Mesothelial cell of epicardium (in vitro differentiated cells): Measurements from ENCODE around the gene DMBT1. TPM values are rescaled to one million over a fixed set of nuclear protein-coding genes. Genes with fewer than 3 reads are reported as not detected.

Experiments used
- DNase-seq, 2 experiments: peaks; one replicate each; pipeline ENCODE4 v3.0.0; 2021; ENCODE audit warnings: low spot score in 2 of 2; ENCODE audit not compliant: unreplicated experiment in 2 of 2
- H3K27ac Mint-ChIP-seq: 2 replicates; pipeline ENCODE4 v1.8.0; 2021; ENCODE audit warnings: mixed read lengths
- H3K27me3 Mint-ChIP-seq: 2 replicates; pipeline ENCODE4 v1.8.0; 2021; ENCODE audit warnings: low read depth, mixed read lengths
- H3K36me3 Mint-ChIP-seq: 2 replicates; pipeline ENCODE4 v1.8.0; 2021; ENCODE audit warnings: mixed read lengths
- H3K4me1 Mint-ChIP-seq: 2 replicates; pipeline ENCODE4 v1.8.0; 2021; ENCODE audit warnings: mixed read lengths
- H3K4me3 Mint-ChIP-seq: 2 replicates; pipeline ENCODE4 v1.8.0; 2021; ENCODE audit warnings: mild to moderate bottlenecking, moderate library complexity, mixed read lengths
- H3K9me3 Mint-ChIP-seq: 2 replicates; pipeline ENCODE4 v1.8.0; 2021; ENCODE audit warnings: mixed read lengths
- total RNA-seq: library from RNA; stranded (reverse); gene quantifications from 3 replicates; pipeline ENCODE4 v1.2.1, GENCODE V29; 2021
- TF ChIP-seq, protein P1 (sequence below): fragments of 200-600 bp; sonication (generic); IDR thresholded peaks from one replicate; pipeline ENCODE4 v1.5.0; 2021; ENCODE audit warnings: antibody characterized with exemption; ENCODE audit not compliant: unreplicated experiment

DMBT1 gene
- total RNA-seq: 0.05 TPM in 1 of 3 replicates, not detected in the others

DNA sequence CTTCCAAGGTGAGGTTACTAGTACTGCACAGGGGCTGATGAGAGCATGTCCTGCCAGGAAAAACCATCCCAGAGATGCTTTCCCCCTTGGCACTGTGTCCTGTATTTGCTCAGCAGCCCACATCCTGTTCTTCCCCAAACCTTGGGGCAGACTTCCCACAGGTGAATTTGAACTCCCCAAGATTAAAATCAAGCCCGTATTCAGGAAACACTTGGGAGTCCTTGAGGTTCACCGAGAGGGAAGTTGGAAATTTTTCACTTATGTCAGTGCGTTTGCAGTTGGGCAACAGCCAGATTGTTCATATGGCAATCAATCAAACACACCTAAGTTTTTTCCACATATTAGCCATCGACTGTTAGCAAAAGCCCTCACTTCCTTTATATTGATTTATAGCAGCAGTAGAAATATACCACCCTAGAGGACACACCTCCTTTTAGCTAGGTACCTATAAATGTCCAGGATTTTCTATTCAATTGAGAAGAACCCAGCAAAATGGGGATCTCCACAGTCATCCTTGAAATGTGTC, at the start of gene DMBT1:
TSS of gene DMBT1 (plus strand) at position 476 of the 526 bp plus-strand sequence. CDS start at position 493, 17 bp downstream.
- TF ChIP-seq, protein P1, sequence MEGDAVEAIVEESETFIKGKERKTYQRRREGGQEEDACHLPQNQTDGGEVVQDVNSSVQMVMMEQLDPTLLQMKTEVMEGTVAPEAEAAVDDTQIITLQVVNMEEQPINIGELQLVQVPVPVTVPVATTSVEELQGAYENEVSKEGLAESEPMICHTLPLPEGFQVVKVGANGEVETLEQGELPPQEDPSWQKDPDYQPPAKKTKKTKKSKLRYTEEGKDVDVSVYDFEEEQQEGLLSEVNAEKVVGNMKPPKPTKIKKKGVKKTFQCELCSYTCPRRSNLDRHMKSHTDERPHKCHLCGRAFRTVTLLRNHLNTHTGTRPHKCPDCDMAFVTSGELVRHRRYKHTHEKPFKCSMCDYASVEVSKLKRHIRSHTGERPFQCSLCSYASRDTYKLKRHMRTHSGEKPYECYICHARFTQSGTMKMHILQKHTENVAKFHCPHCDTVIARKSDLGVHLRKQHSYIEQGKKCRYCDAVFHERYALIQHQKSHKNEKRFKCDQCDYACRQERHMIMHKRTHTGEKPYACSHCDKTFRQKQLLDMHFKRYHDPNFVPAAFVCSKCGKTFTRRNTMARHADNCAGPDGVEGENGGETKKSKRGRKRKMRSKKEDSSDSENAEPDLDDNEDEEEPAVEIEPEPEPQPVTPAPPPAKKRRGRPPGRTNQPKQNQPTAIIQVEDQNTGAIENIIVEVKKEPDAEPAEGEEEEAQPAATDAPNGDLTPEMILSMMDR: no peak
- H3K27me3 Mint-ChIP-seq: peaks cover 68% of the 10 kb centered on the region
- no peak for DNase-seq
- no peaks in the 10 kb centered on the region for H3K36me3 Mint-ChIP-seq
- no peak within 1 kb of the TSS for H3K4me3 Mint-ChIP-seq
- H3K4me1 Mint-ChIP-seq: peaks cover 18% of the 10 kb centered on the region
- H3K9me3 Mint-ChIP-seq: no peaks in the 10 kb centered on the region
- no peak within 1 kb of the TSS for H3K27ac Mint-ChIP-seq

DNA sequence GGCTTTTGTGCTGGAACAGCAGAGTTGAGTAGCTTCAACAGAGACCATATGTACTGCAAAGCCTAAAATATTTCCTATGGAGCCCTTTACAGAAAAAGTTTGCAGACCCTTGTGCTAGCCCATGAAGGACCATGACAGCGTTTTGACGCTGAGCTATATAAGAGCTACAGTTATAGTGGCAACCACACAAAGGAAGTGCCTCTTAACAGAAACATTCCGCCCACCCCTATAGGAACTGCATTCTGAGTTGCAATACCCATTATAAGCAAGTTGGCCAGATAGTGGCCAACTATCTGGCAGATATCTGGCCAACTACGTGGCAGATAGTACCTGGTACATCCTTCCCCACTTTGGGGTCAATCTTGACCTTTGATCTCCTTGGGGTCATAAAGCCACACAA, 47.5 kb upstream of the DMBT1 start:
- H3K4me1 Mint-ChIP-seq: peaks cover 28% of the 10 kb centered on the region
- DNase-seq: no peak
- H3K27me3 Mint-ChIP-seq: no peaks in the 10 kb centered on the region
- H3K9me3 Mint-ChIP-seq: no peaks in the 10 kb centered on the region
- no peak overlapping the region for H3K4me3 Mint-ChIP-seq
- no peak overlapping the region for H3K27ac Mint-ChIP-seq
- TF ChIP-seq, protein P1: no peak
- no peaks in the 10 kb centered on the region for H3K36me3 Mint-ChIP-seq

- Mint-ChIP-seq H3K9me3 (no peaks in the 10 kb centered on the region), H3K27ac (no peak overlapping the region), H3K4me3 (no peak overlapping the region), H3K36me3 (no peaks in the 10 kb centered on the region), H3K27me3 (no peaks in the 10 kb centered on the region), H3K4me1 (peaks cover 16% of the 10 kb centered on the region)
- no peak for DNase-seq
- TF ChIP-seq, protein P1: no peak
Measured at GRCh38 chr10:122514045-122514840, 46.3 kb upstream of the DMBT1 start.

DNA sequence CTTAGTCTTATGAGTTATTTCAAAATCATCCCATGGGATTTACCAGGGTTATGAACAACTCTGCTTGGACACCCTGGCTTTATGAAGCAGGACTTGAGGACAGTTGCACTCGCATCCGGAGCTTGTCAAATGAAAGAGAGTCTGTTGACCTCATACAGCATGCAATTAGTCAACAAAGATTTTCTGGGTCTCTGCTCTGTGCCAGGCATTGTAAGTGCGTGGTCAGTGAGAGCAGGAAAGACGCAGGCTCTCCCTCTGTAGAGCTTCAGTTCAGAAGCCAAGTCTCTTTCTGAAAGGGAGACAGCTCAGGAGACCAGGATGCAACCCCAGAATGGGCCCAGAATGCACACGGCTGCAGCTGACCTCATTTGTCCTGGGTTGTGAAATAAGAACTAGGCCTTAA, 45.5 kb upstream of the DMBT1 start:
- Mint-ChIP-seq H3K4me1 (peaks cover 10% of the 10 kb centered on the region), H3K27ac (no peak overlapping the region), H3K27me3 (no peaks in the 10 kb centered on the region), H3K36me3 (no peaks in the 10 kb centered on the region), H3K4me3 (no peak overlapping the region), H3K9me3 (no peaks in the 10 kb centered on the region)
- no peak for DNase-seq
- TF ChIP-seq, protein P1: no peak

GRCh38 chr10:122515588-122516231, 44.8 kb upstream of the DMBT1 start:
- Mint-ChIP-seq H3K4me3 (no peak overlapping the region), H3K27me3 (no peaks in the 10 kb centered on the region), H3K27ac (no peak overlapping the region), H3K4me1 (peaks cover 3% of the 10 kb centered on the region), H3K36me3 (no peaks in the 10 kb centered on the region), H3K9me3 (no peaks in the 10 kb centered on the region)
- TF ChIP-seq, protein P1: no peak
- DNase-seq: no peak
